Neural cell (in vitro differentiated cells): Measurements from ENCODE around the gene RPS4Y2.

Experiments
- CTCF ChIP-seq: fragments of 450-650 bp; IDR thresholded peaks from 2 replicates; pipeline ENCODE4 v1.5.1; 2014; ENCODE audit warnings: antibody characterized with exemption, mild to moderate bottlenecking, moderate library complexity; ENCODE audit not compliant: poor library complexity, severe bottlenecking
- POLR2AphosphoS5 ChIP-seq: IDR thresholded peaks from 2 replicates; pipeline ENCODE4 v1.6.1; 2012

- TF ChIP-seq POLR2AphosphoS5 (no peak), CTCF (no peak)
Observed at GRCh38 chrY:20802659-20803058, 46.8 kb downstream of the RPS4Y2 start.
